Measurements from ENCODE around the gene KCNK2. TPM values are rescaled to one million over a fixed set of nuclear protein-coding genes. Genes with fewer than 3 reads are reported as not detected.

Gene KCNK2
- total RNA-seq, 2 experiments from 2014 or later, result not detected

DNA sequence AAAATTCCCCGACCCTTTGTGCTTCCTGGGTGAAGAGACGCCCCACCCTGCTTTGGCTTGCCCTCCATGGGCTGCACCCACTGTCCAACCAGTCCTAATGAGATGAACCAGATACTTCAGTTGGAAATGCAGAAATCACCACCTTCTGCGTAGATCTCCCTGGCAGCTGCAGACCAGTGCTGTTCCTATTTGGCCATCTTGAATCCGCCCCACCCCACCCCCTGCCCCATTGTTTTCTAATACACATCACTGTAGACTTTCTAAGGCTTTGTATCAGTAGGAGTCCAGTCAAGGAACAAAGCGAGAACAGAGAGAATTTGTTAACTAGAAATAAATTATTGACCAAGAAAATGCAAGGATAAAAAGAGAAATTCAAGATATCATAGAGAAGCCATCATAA, 178.2 kb downstream of the KCNK2 start:
- no TSS peak for BruUV-seq (replicated peaks)
- POLR2A ChIA-PET, result interaction anchor here (1.2 kb wide), 1 partner anchor 11 kb away, joined by 3 read pairs; no protein-coding TSS in a partner anchor

DNA sequence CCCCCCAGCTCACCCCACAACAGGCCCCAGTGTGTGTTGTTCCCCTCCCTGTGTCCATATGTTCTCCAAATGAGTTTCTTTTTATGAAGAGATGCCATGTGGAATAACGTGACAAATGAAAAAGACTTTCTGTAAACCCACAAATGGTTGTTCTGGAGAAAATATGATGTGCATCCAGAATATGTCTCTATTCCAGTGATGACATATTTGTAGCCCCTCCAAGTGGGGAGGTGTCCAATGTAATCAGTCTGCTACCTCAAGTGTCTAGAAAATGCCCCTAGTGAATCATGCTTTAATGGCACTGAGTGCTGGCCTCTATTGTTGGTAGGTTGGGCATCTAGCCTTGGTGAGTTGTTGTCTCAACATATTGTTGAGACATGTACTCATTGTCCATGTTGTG, 179.6 kb downstream of the KCNK2 start:
- H4K20me1 ChIP-seq (ENCODE audit: insufficient read depth, low read length), result no peaks in the 10 kb centered on the region
- no peak for TF ChIP-seq EZH2phosphoT487 (IDR thresholded peaks at IDR 0.05; ENCODE audit: borderline replicate concordance, low read depth, low read length)
- TF ChIP-seq, protein P1, sequence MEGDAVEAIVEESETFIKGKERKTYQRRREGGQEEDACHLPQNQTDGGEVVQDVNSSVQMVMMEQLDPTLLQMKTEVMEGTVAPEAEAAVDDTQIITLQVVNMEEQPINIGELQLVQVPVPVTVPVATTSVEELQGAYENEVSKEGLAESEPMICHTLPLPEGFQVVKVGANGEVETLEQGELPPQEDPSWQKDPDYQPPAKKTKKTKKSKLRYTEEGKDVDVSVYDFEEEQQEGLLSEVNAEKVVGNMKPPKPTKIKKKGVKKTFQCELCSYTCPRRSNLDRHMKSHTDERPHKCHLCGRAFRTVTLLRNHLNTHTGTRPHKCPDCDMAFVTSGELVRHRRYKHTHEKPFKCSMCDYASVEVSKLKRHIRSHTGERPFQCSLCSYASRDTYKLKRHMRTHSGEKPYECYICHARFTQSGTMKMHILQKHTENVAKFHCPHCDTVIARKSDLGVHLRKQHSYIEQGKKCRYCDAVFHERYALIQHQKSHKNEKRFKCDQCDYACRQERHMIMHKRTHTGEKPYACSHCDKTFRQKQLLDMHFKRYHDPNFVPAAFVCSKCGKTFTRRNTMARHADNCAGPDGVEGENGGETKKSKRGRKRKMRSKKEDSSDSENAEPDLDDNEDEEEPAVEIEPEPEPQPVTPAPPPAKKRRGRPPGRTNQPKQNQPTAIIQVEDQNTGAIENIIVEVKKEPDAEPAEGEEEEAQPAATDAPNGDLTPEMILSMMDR (conservative IDR thresholded peaks at IDR 0.05; ENCODE audit: low read length), result no peak
- H3K4me2 ChIP-seq (ENCODE audit: low read length), result no peak overlapping the region
- BruUV-seq (replicated peaks), result no TSS peak
- intact Hi-C loops (cut with micrococcal nuclease; ENCODE audit: unreplicated experiment), result no loop called here
- no peaks in the 10 kb centered on the region for H3K79me2 ChIP-seq (ENCODE audit: insufficient read depth, low read depth, low read length)
- no peak overlapping the region for H3K4me3 ChIP-seq (ENCODE audit: low read depth, low read length, poor library complexity, severe bottlenecking)
- H3K36me3 ChIP-seq (ENCODE audit: insufficient read depth, low read length), result no peaks in the 10 kb centered on the region
- DNase-seq (ENCODE audit: low spot score), result no peak
- no peak overlapping the region for H2AFZ ChIP-seq (ENCODE audit: low read length)
- no peaks in the 10 kb centered on the region for H3K9me2 ChIP-seq (ENCODE audit: insufficient read depth, low read length)
- ChIA-PET CTCF (ENCODE audit: unreplicated experiment) (no interaction called here), POLR2A (no interaction called here)
- no peaks in the 10 kb centered on the region for H3K4me1 ChIP-seq (ENCODE audit: insufficient read depth, low read length, poor library complexity, severe bottlenecking)
- H3K27ac ChIP-seq (ENCODE audit: low read depth, low read length, poor library complexity, severe bottlenecking), result no peak overlapping the region
- H3K9me3 ChIP-seq (ENCODE audit: low read length), result no peaks in the 10 kb centered on the region

More for the DNA sequence above, 178.2 kb downstream of the KCNK2 start:
- Histone ChIP-seq H2AFZ (ENCODE audit: low read length) (no peak overlapping the region), H3K4me2 (ENCODE audit: low read length) (no peak overlapping the region), H3K4me3 (ENCODE audit: low read depth, low read length, poor library complexity, severe bottlenecking) (no peak overlapping the region), H4K20me1 (ENCODE audit: insufficient read depth, low read length) (no peaks in the 10 kb centered on the region), H3K27ac (ENCODE audit: low read depth, low read length, poor library complexity, severe bottlenecking) (no peak overlapping the region), H3K36me3 (ENCODE audit: insufficient read depth, low read length) (no peaks in the 10 kb centered on the region), H3K9me2 (ENCODE audit: insufficient read depth, low read length) (no peaks in the 10 kb centered on the region), H3K79me2 (ENCODE audit: insufficient read depth, low read depth, low read length) (no peaks in the 10 kb centered on the region), H3K4me1 (ENCODE audit: insufficient read depth, low read length, poor library complexity, severe bottlenecking) (no peaks in the 10 kb centered on the region), H3K9me3 (ENCODE audit: low read length) (no peaks in the 10 kb centered on the region)
- intact Hi-C loops (cut with micrococcal nuclease; ENCODE audit: unreplicated experiment), result no loop called here
- no peak for DNase-seq (ENCODE audit: low spot score)
- CTCF ChIA-PET (ENCODE audit: unreplicated experiment), result no interaction called here
- TF ChIP-seq EZH2phosphoT487 (IDR thresholded peaks at IDR 0.05; ENCODE audit: borderline replicate concordance, low read depth, low read length), result no peak
- TF ChIP-seq, protein P1 (conservative IDR thresholded peaks at IDR 0.05; ENCODE audit: low read length), result no peak

DNA sequence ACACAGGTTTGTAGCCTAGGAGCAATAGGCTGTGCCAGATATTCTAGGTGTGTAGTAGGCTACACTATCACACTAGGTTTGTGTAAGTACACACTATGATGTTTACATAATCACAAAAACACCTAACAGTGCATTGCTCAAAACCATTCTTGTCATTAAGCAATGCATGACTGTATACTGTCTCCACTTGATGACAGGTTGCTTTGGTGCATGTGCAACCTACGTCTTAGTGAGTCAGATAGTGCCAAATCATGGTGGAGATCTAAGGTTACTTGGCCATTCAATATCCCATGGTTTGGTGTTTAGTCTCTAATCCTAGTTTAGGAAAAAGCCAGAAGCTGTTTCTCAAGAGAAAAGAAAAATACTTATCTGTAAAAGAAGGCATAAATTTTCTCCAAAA, 181.1 kb downstream of the KCNK2 start:
- intact Hi-C loops (cut with micrococcal nuclease; ENCODE audit: unreplicated experiment), result no loop called here
- Histone ChIP-seq H4K20me1 (ENCODE audit: insufficient read depth, low read length) (no peaks in the 10 kb centered on the region), H3K9me3 (ENCODE audit: low read length) (no peaks in the 10 kb centered on the region), H3K4me1 (ENCODE audit: insufficient read depth, low read length, poor library complexity, severe bottlenecking) (no peaks in the 10 kb centered on the region), H3K9me2 (ENCODE audit: insufficient read depth, low read length) (no peaks in the 10 kb centered on the region), H2AFZ (ENCODE audit: low read length) (no peak overlapping the region), H3K27ac (ENCODE audit: low read depth, low read length, poor library complexity, severe bottlenecking) (no peak overlapping the region), H3K4me3 (ENCODE audit: low read depth, low read length, poor library complexity, severe bottlenecking) (no peak overlapping the region), H3K4me2 (ENCODE audit: low read length) (no peak overlapping the region), H3K36me3 (ENCODE audit: insufficient read depth, low read length) (no peaks in the 10 kb centered on the region), H3K79me2 (ENCODE audit: insufficient read depth, low read depth, low read length) (no peaks in the 10 kb centered on the region)
- TF ChIP-seq EZH2phosphoT487 (IDR thresholded peaks at IDR 0.05; ENCODE audit: borderline replicate concordance, low read depth, low read length), result no peak
- TF ChIP-seq, protein P1 (conservative IDR thresholded peaks at IDR 0.05; ENCODE audit: low read length), result no peak
- POLR2A ChIA-PET, result no interaction called here
- BruUV-seq (replicated peaks), result no TSS peak
- CTCF ChIA-PET (ENCODE audit: unreplicated experiment), result no interaction called here
- no peak for DNase-seq (ENCODE audit: low spot score)

Measured in OCI-LY7 (cell line).